Activated T-cell treated with anti-CD3 and anti-CD28 coated beads for 1 hour (primary cell): ENCODE data around the gene NAA10.

Experiments
- DNase-seq: peaks from one replicate; pipeline ENCODE4 v3.0.0-alpha.2; 2020; ENCODE audit warnings: low read depth

The NAA10 gene

GRCh38 chrX:153948002-153948466, 13.2 kb upstream of the NAA10 start:
- no peak for DNase-seq

DNA sequence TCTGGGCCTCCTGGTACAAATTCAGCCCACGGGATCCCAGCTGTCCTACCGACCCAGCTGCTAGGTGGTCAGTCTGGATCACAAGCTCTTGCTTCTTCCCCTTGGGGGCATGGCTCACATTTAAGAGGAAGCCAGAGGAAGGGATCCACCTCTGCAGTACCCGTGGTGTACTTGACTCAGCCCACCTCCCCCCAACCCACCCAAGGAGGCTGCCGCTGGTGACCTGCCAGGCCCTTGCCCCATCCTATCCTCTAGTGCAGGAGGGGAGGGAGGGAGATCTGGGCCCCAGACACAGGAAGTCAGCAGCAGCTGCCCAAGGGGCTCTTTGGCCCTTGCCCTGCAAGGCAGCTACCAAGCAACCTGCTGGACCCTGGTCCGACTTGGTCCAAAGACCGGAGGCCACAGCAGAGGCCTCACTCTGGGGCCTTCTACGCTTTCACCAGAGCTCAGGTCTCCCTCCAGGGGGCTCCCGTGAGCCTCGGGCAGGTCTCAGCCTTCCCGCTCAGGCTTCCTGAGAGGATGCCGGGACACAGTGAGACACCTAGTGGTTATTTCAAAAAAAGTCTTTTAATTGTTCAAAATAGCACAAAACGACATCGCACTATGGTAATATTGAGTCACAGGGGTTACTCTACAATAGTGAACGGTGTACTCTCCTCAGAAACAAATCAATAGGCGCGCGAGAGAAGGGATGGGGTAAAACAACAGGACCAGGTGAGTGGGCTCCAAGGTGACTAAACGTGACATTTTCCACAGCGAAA, 12.4 kb upstream of the NAA10 start:
- DNase-seq = peak; percentile 72

DNA sequence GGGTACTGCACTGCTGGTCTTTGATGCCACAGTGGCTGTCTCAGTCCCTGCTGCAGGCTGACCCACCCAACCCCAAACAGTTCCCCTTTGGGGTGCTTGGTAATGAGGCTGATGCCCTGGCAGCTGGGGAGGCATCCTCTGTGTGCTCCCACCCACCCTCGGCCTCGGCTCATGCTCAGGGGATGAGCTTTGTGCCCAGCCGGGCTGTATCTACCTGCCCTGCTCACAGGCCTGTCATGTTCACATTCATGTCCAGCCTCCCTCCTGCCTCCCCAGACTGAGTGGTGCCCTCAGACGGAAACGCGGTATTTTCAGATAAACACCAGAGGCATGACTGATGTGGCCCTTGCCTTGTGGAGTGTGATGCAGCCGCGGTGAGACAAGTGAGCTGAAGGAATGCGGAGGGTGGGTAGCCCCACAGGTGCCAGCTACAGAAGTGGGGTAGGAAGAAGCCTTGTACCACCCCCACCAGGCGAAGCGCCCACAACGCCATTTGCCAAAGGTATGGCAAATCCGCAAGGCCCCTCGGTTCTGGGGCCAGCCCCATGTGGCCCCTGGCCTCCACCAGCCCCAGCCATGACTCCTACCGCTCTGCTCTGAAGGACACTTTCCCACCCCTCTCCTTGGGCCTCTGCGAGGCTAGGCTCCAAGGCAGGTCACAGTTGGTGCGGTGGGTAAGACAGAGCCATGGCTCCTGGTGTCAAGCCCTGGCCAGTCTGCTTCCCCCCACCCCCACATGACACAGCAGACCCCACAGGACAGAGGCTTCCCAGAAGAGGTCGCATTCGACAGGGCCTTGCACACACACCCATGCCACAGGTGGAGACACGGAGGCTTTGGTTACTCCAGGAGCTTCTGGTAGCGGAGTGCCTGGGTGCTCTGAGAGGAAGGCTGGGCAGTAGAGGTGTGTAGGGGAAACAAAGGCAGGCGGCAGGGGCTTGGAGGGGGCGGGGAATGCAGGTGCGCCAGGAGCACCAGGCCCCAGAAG, 11.4 kb upstream of the NAA10 start:
- DNase-seq = no peak

DNA sequence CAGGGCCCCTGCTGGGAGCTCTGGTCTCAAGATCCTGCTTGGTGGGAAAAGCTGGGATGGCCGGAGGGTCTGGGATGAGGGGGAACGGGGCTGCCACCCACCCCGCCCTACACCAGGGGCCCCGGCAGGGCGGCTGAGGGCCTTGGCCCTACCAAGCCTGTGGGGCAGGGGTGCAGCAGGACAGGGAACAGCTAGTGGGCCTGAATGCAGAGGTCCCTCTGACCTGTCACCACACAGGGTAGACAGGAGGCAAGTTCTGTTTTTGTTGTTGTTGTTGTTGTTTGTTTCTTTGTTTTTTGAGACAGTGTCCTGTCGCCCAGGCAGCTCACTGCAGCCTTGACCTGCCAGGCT, 9.9 kb upstream of the NAA10 start:
- no peak for DNase-seq

- DNase-seq = peak; percentile 28
Measured at GRCh38 chrX:153944140-153944799, 9.4 kb upstream of the NAA10 start, which contains the start of gene RENBP. Gene RENBP, minus strand, starts transcription at chrX:153944643. Its CDS starts 33 bp downstream, at chrX:153944610.

GRCh38 chrX:153941336-153942252, 6.8 kb upstream of the NAA10 start:
- no peak for DNase-seq

GRCh38 chrX:153939573-153939972, 4.7 kb upstream of the NAA10 start:
- no peak for DNase-seq

DNA sequence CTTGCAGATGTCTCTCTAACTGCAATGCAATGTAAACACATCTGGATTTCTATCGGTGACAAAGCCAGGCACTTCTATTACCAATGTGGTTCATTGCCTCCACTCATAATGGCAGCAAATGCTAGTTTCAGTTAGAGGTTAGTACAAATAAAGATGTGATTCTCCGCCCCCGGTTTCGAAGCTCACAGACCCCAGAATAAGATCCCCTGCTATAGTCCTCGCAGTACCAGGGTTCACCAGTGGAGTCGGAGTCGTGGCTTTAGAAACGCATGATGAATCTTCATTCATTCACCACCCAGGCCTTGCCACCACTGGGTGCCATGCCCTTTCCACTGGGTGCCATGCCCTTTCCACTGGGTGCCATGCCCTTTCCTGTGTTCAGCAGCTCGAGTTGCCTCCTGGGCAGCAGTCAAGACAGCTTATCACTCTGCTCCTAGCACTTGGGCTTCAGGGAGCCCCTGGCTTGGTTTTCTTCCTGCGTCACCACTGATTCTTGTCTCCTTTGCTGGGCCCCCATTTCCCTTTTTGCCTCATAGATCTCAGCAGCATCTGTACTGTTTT, 3.5 kb upstream of the NAA10 start:
- DNase-seq = no peak

GRCh38 chrX:153937056-153937455, 2.2 kb upstream of the NAA10 start:
- DNase-seq = no peak

DNA sequence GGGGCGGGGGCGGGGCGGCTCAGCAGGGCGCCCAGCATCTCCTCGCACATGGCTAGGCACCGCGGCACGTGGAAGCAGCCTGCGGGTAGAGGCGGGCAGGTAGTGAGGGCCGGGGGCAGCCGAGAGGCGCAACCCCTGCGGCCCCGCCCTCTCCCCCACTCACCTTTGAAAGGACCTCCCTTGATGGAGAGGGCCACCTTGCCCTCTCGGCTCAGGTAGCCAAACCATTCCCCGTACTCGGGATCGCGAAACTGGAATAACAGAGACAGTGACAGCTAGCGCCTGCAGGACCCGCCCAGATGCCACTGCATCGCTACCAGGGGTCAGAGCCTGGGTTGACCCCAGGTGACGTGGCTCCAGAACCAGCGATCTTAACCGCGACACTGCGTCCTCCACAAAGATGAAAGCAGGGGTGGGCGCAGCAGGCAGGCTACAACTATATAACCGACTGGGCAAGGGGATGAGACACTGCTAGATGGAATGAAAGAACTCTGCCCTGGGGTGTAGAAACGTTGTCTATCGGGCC, 552 bp upstream of the NAA10 start:
- DNase-seq = no peak

- DNase-seq = no peak
Measured at GRCh38 chrX:153934148-153934761, 582 bp downstream of the NAA10 start.

- no peak for DNase-seq
Measured at GRCh38 chrX:153933748-153934147, 1.1 kb downstream of the NAA10 start.

DNA sequence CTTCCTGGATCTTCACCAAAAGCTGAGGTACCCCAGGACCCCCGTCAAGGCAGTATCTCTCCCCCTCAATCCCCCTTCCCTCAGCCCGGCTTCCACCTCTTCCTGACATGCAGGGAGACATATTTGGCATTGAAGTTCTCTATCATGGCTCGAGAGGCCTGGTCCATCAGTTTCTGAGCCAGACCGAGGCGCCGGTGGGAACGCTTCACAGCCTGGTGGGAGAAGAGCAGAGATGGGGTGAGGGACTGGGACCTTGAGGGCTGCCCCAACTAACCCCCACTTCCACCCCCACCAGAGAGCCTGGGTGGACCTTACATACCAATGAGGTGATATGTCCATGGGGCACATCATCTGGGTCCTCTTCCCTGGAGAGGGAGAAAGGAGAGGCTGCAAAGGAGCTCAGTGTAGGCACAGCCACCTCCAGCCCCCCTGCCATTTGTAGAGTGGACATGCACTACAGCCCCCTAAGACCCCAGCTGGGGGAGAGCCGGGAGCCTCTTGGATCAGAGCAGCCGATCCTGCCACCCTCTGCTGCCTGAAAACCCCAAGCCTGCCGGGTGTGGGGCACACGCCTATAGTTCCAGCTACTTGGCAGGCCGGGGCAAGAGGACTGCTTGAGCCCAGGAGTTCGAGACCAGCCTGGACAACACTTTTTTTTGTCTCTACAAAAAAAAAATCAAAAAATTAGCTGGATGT, 2.5 kb downstream of the NAA10 start:
- no peak for DNase-seq

GRCh38 chrX:153931748-153932147, 3.1 kb downstream of the NAA10 start:
- no peak for DNase-seq

- DNase-seq = no peak
Measured at GRCh38 chrX:153931151-153931550, 3.7 kb downstream of the NAA10 start.

DNA sequence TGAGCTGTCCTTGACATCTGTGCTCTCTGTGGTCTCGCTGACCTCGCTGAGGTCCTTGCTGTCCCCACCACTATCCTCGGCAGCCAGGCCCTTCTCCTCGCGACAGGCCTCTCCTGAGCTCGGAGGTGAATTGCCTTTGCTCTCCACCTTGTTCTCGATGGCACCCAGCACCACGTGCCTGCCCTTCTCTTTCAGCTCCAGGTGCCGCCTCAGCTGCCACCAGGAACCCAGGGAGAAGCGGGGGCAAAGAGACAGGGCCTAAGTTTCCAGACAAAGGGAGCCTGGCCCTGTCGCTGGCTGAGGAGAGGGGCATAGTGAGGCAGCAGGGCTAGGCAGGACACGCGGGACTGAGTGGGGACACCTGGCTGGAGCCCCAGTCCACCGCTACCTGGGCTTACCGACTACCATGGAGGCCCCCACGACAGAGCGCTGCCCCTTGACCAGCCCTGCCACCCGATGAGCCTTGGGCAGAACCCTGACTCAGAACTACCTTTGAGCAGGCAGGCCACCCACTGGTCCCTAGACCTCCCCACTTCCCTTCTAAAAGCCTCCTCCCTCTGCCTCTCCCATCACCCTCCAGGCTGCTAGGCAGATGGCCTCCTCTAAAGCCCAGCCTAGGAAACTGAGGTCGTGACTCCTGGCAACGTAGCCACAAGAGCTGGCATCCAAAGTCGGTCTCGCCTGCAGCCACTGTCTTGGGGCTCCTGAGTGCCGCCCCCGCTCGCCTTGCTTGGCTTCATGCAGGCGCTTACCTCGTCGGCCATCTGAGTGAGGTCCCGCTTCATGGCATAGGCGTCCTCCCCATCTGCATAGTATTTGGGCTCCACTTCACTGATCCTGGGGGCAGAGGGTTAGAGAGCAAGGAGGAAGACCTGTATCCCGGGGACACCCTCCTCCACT, 4.6 kb downstream of the NAA10 start:
- no peak for DNase-seq

DNA sequence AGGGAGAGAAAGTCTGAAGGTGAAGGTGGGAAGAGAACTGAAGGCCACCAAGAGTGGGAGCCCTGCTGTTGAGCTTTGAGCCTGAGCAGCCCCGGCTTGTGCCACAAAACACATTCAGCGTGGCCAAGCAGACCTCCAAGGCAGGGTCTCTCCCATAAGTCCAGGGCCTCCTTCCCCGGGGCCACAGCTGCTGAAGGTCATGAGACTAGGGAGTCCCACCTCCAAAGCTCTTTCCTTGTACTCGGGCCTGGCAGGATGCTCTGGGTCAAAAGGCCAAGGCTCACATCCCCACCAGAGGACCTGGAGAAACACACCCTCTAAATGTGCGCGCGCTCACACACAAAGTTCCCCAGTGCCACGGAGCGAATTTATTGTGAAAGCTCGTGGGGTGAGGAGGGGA, 5.3 kb downstream of the NAA10 start:
- DNase-seq = no peak

GRCh38 chrX:153928846-153929245, 6.0 kb downstream of the NAA10 start:
- DNase-seq = no peak
